Testis (tissue), 2 donors: ENCODE measurements around the gene OOSP4B.

Experiments
- POLR2A ChIP-seq: fragments of 450-650 bp; IDR thresholded peaks from one replicate; pipeline ENCODE4 v1.6.1; 2017; ENCODE audit warnings: antibody characterized with exemption, mild to moderate bottlenecking, moderate library complexity
- TF ChIP-seq, protein P1 (sequence below), 3 experiments: fragments of 450-650 bp in 2 of 3; fragments of 200-600 bp in 1 of 3; sonication (generic) in 1 of 3; IDR thresholded peaks; one replicate each; pipeline ENCODE4 v1.5.1; 2016 to 2019; ENCODE audit warnings: antibody characterized with exemption in 3 of 3, mild to moderate bottlenecking in 2 of 3, moderate library complexity in 1 of 3

DNA sequence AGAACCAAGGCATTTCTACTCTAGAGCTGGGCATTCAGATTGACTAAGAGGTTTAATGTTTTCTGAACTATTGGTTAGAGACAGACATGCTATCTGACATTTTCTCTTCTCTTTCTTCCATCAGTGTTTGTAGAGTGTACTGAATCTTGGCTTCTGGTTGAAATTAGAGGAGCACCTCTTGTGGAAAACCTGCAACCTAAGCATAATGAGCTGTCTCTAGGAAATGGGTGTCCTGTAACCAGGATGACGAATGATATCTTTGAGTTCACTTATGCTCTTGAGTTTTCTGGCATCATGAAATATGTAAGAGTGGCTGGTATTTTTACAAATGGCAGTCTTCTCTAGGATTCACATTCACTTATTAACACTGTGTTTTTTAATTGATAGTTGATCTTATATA lies 33.8 kb upstream of the OOSP4B start:
- TF ChIP-seq POLR2A: no peak
- TF ChIP-seq, protein P1, sequence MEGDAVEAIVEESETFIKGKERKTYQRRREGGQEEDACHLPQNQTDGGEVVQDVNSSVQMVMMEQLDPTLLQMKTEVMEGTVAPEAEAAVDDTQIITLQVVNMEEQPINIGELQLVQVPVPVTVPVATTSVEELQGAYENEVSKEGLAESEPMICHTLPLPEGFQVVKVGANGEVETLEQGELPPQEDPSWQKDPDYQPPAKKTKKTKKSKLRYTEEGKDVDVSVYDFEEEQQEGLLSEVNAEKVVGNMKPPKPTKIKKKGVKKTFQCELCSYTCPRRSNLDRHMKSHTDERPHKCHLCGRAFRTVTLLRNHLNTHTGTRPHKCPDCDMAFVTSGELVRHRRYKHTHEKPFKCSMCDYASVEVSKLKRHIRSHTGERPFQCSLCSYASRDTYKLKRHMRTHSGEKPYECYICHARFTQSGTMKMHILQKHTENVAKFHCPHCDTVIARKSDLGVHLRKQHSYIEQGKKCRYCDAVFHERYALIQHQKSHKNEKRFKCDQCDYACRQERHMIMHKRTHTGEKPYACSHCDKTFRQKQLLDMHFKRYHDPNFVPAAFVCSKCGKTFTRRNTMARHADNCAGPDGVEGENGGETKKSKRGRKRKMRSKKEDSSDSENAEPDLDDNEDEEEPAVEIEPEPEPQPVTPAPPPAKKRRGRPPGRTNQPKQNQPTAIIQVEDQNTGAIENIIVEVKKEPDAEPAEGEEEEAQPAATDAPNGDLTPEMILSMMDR (IDR thresholded peaks at IDR 0.05): no peak
